ENCODE data around the gene ASTN1. TPM values are rescaled to one million over a fixed set of nuclear protein-coding genes. Genes with fewer than 3 reads are reported as not detected.

Gene ASTN1
- total and polyA plus RNA-seq, 2 experiments from 2014 or later, result 1.1 TPM; not detected in 1

- no peak for DNase-seq (ENCODE audit: low spot score)
- no peak for TF ChIP-seq CTCF (IDR thresholded peaks at IDR 0.05; ENCODE audit: poor library complexity)
- TF ChIP-seq EZH2phosphoT487 (IDR thresholded peaks at IDR 0.05; ENCODE audit: low read depth, severe bottlenecking, unreplicated experiment), result no peak
- TF ChIP-seq EZH2 (IDR thresholded peaks at IDR 0.05; ENCODE audit: borderline replicate concordance), result no peak
- 69% methylated on average over 1 of the region's 1 CpG for WGBS (ENCODE audit: low lambda C conversion rate, missing lambda C conversion rate)
- Histone ChIP-seq H3K27ac (no peak overlapping the region), H3K4me2 (no peak overlapping the region), H3K36me3 (replicated peaks; ENCODE audit: insufficient read depth, low read depth) (no peaks in the 10 kb centered on the region), H3K4me3 (no peak overlapping the region), H3K79me2 (no peaks in the 10 kb centered on the region), H4K20me1 (ENCODE audit: insufficient read depth, poor library complexity, severe bottlenecking) (no peaks in the 10 kb centered on the region), H3K9me2 (replicated peaks; ENCODE audit: insufficient read depth) (no peaks in the 10 kb centered on the region), H3K4me1 (ENCODE audit: insufficient read depth) (no peaks in the 10 kb centered on the region), H3K9me3 (ENCODE audit: low read depth) (no peaks in the 10 kb centered on the region), H3K27me3 (no peaks in the 10 kb centered on the region), H2AFZ (no peak overlapping the region)
Measured at GRCh38 chr1:176866011-176866714, 298.3 kb downstream of the ASTN1 start.

GRCh38 chr1:176864211-176864610, 300.3 kb downstream of the ASTN1 start:
- no peak for TF ChIP-seq EZH2phosphoT487 (IDR thresholded peaks at IDR 0.05; ENCODE audit: low read depth, severe bottlenecking, unreplicated experiment)
- TF ChIP-seq EZH2 (IDR thresholded peaks at IDR 0.05; ENCODE audit: borderline replicate concordance), result no peak
- TF ChIP-seq CTCF (IDR thresholded peaks at IDR 0.05; ENCODE audit: poor library complexity), result no peak
- DNase-seq (ENCODE audit: low spot score), result no peak
- 95% methylated on average over 9 of the region's 9 CpGs for WGBS (ENCODE audit: low lambda C conversion rate, missing lambda C conversion rate)
- Histone ChIP-seq H3K9me3 (ENCODE audit: low read depth) (no peaks in the 10 kb centered on the region), H3K27ac (no peak overlapping the region), H3K4me2 (no peak overlapping the region), H3K36me3 (replicated peaks; ENCODE audit: insufficient read depth, low read depth) (no peaks in the 10 kb centered on the region), H3K9me2 (replicated peaks; ENCODE audit: insufficient read depth) (no peaks in the 10 kb centered on the region), H2AFZ (no peak overlapping the region), H3K4me1 (ENCODE audit: insufficient read depth) (no peaks in the 10 kb centered on the region), H3K27me3 (no peaks in the 10 kb centered on the region), H3K79me2 (no peaks in the 10 kb centered on the region), H3K4me3 (no peak overlapping the region), H4K20me1 (ENCODE audit: insufficient read depth, poor library complexity, severe bottlenecking) (no peaks in the 10 kb centered on the region)

- Histone ChIP-seq H3K4me3 (no peak overlapping the region), H3K9me2 (replicated peaks; ENCODE audit: insufficient read depth) (no peaks in the 10 kb centered on the region), H3K27me3 (no peaks in the 10 kb centered on the region), H3K4me1 (ENCODE audit: insufficient read depth) (no peaks in the 10 kb centered on the region), H3K9me3 (ENCODE audit: low read depth) (no peaks in the 10 kb centered on the region), H3K36me3 (replicated peaks; ENCODE audit: insufficient read depth, low read depth) (no peaks in the 10 kb centered on the region), H3K27ac (no peak overlapping the region), H2AFZ (no peak overlapping the region), H3K4me2 (no peak overlapping the region), H4K20me1 (ENCODE audit: insufficient read depth, poor library complexity, severe bottlenecking) (no peaks in the 10 kb centered on the region), H3K79me2 (no peaks in the 10 kb centered on the region)
- TF ChIP-seq EZH2 (IDR thresholded peaks at IDR 0.05; ENCODE audit: borderline replicate concordance), result no peak
- no peak for TF ChIP-seq CTCF (IDR thresholded peaks at IDR 0.05; ENCODE audit: poor library complexity)
- no peak for TF ChIP-seq EZH2phosphoT487 (IDR thresholded peaks at IDR 0.05; ENCODE audit: low read depth, severe bottlenecking, unreplicated experiment)
- no peak for DNase-seq (ENCODE audit: low spot score)
- 81% methylated on average over 4 of the region's 4 CpGs for WGBS (ENCODE audit: low lambda C conversion rate, missing lambda C conversion rate)
Measured at GRCh38 chr1:176863613-176864012, 300.9 kb downstream of the ASTN1 start.
